ENCODE measurements around the gene AP3D1. TPM values are rescaled to one million over a fixed set of nuclear protein-coding genes. Genes with fewer than 3 reads are reported as not detected.

Gene AP3D1
- total RNA-seq, 2 donors from 2014 or later, result 105 to 137 TPM

- Histone ChIP-seq H3K36me3 (no peaks in the 10 kb centered on the region), H3K27ac (no peak overlapping the region), H3K4me1 (no peaks in the 10 kb centered on the region), H3K9me3 (no peaks in the 10 kb centered on the region), H3K9ac (ENCODE audit: low read depth in 2 of 2, low read length in 2 of 2) (no peak overlapping the region), H3K27me3 (no peaks in the 10 kb centered on the region), H3K4me3 (no peak overlapping the region)
- intact Hi-C loops (cut with DNase I), result no loop called here
- DNase-seq, result no peak
- no peak for TF ChIP-seq CTCF (IDR thresholded peaks at IDR 0.05)
These were observed 29.7 kb upstream of the AP3D1 start for GRCh38 chr19:2180881-2181632.

GRCh38 chr19:2180114-2180513 lies 28.7 kb upstream of the AP3D1 start:
- H3K36me3 ChIP-seq, result no peaks in the 10 kb centered on the region

GRCh38 chr19:2179095-2179494 lies 27.7 kb upstream of the AP3D1 start:
- DNase-seq, result no peak
- intact Hi-C loops (cut with DNase I), result no loop called here
- no peak overlapping the region for H3K4me3 ChIP-seq
- no peaks in the 10 kb centered on the region for H3K9me3 ChIP-seq
- H3K27ac ChIP-seq, result no peak overlapping the region
- no peaks in the 10 kb centered on the region for H3K36me3 ChIP-seq
- H3K4me1 ChIP-seq, result no peaks in the 10 kb centered on the region
- no peak overlapping the region for H3K9ac ChIP-seq (ENCODE audit: low read depth in 2 of 2, low read length in 2 of 2)
- H3K27me3 ChIP-seq, result no peaks in the 10 kb centered on the region
- TF ChIP-seq CTCF (IDR thresholded peaks at IDR 0.05), result no peak

More at GRCh38 chr19:2180114-2180513, 28.7 kb upstream of the AP3D1 start:
- DNase-seq, result no peak
- Histone ChIP-seq H3K27me3 (no peaks in the 10 kb centered on the region), H3K9ac (ENCODE audit: low read depth in 2 of 2, low read length in 2 of 2) (no peak overlapping the region), H3K27ac (no peak overlapping the region), H3K4me3 (no peak overlapping the region), H3K9me3 (no peaks in the 10 kb centered on the region), H3K4me1 (no peaks in the 10 kb centered on the region)
- TF ChIP-seq CTCF (IDR thresholded peaks at IDR 0.05), result no peak
- intact Hi-C loops (cut with DNase I), result no loop called here

GRCh38 chr19:2176337-2176994 lies 25.1 kb upstream of the AP3D1 start:
- H3K4me1 ChIP-seq, result peaks cover 8% of the 10 kb centered on the region
- no peaks in the 10 kb centered on the region for H3K27me3 ChIP-seq
- no peak for TF ChIP-seq CTCF (IDR thresholded peaks at IDR 0.05)
- no peaks in the 10 kb centered on the region for H3K36me3 ChIP-seq
- no peaks in the 10 kb centered on the region for H3K9me3 ChIP-seq
- no peak overlapping the region for H3K4me3 ChIP-seq
- intact Hi-C loops (cut with DNase I), result no loop called here
- H3K27ac ChIP-seq, result no peak overlapping the region
- no peak overlapping the region for H3K9ac ChIP-seq (ENCODE audit: low read depth in 2 of 2, low read length in 2 of 2)
- no peak for DNase-seq

- no peak for TF ChIP-seq CTCF (IDR thresholded peaks at IDR 0.05)
- no peak for DNase-seq
- Histone ChIP-seq H3K27ac (no peak overlapping the region), H3K27me3 (no peaks in the 10 kb centered on the region), H3K9me3 (no peaks in the 10 kb centered on the region), H3K4me3 (no peak overlapping the region), H3K4me1 (peaks cover 15% of the 10 kb centered on the region), H3K9ac (ENCODE audit: low read depth in 2 of 2, low read length in 2 of 2) (no peak overlapping the region), H3K36me3 (no peaks in the 10 kb centered on the region)
- intact Hi-C loops (cut with DNase I), result no loop called here
These were observed 24.4 kb upstream of the AP3D1 start for GRCh38 chr19:2175742-2176141.

Measured in colonic mucosa (tissue), 4 donors.